Coronary artery (tissue), 2 donors: ENCODE measurements around the gene BANF2.

Experiments
- DNase-seq: peaks from one replicate; pipeline ENCODE4 v3.0.0-alpha.2; 2017; ENCODE audit warnings: low spot score
- H3K27ac ChIP-seq, 2 donors: fragments of 200-600 bp; sonication (generic); one replicate each; pipeline ENCODE4 v1.5.1; 2016 to 2019
- H3K4me3 ChIP-seq: fragments of 200-600 bp; sonication (generic); 2 replicates; pipeline ENCODE4 v1.5.1; 2016; ENCODE audit warnings: mild to moderate bottlenecking, moderate library complexity
- TF ChIP-seq, protein P1 (sequence below): fragments of 200-600 bp; sonication (generic); IDR thresholded peaks from one replicate; pipeline ENCODE4 v1.5.1; 2019; ENCODE audit warnings: antibody characterized with exemption

Gene BANF2

DNA sequence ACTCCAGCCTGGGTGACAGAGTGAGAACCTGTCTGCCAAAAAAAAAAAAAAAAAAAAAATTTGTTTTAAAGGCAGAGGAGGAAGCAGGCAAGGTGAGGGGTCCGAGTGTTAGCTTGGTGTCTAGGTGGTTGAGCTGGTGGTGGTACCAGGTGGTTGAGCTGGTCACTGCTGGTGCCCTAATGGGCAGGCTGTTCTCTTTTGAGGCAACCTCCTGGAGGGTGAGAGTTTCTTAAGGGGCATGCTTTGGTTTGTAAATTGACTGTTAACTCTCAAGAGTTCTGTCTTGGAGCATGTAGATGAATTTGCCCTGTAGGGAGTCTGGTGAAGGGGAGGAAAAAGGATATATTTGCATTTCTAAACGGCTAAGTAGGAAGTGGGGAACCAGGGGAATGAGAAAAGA is 52.7 kb downstream of the BANF2 start:
- Histone ChIP-seq H3K4me3 (no peak overlapping the region), H3K27ac (no peak overlapping the region)
- no peak for DNase-seq
- TF ChIP-seq, protein P1, sequence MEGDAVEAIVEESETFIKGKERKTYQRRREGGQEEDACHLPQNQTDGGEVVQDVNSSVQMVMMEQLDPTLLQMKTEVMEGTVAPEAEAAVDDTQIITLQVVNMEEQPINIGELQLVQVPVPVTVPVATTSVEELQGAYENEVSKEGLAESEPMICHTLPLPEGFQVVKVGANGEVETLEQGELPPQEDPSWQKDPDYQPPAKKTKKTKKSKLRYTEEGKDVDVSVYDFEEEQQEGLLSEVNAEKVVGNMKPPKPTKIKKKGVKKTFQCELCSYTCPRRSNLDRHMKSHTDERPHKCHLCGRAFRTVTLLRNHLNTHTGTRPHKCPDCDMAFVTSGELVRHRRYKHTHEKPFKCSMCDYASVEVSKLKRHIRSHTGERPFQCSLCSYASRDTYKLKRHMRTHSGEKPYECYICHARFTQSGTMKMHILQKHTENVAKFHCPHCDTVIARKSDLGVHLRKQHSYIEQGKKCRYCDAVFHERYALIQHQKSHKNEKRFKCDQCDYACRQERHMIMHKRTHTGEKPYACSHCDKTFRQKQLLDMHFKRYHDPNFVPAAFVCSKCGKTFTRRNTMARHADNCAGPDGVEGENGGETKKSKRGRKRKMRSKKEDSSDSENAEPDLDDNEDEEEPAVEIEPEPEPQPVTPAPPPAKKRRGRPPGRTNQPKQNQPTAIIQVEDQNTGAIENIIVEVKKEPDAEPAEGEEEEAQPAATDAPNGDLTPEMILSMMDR, result no peak

DNA sequence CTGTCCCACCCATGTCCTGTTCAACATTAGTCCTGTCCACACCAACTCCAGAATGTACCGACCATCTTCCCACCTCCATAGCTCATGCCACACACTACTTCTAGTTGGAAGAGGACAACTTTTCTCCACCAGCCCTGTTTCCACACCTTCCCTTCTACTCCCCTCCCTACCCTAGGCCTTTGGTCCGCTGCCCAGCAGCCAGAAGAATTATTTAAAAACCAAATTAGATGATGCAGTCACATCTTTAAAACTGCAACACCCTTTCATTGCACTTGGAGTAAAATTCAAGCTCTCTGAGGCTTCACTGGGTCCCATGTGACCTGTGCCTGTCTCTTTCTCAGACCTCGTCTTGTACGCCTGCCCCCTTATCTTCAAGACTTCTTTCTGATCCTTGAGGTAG is 53.8 kb downstream of the BANF2 start:
- no peak overlapping the region for H3K27ac ChIP-seq
- TF ChIP-seq, protein P1, result no peak
- no peak for DNase-seq
- H3K4me3 ChIP-seq, result no peak overlapping the region

DNA sequence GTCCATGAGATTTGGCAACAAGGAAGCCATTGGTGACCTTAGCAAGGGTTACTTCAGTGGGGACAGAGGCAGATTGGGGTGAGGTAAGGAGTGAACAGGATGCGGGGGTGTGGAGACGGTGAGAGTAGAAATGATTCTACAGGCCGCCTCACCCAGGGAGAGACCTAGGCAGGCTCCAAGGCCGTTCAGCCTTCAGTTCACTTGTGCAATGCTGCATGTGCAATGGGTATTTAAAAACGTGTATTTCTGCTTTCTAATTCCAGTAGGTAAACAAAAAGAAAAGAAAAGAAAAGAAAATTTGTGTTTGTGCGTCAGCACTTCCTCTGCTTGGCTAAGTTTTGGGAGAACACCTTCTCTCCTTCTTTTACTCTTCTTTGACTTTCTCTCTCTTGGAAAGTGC is 56.8 kb downstream of the BANF2 start:
- DNase-seq, result no peak
- Histone ChIP-seq H3K4me3 (no peak overlapping the region), H3K27ac (no peak overlapping the region)
- TF ChIP-seq, protein P1, result no peak

DNA sequence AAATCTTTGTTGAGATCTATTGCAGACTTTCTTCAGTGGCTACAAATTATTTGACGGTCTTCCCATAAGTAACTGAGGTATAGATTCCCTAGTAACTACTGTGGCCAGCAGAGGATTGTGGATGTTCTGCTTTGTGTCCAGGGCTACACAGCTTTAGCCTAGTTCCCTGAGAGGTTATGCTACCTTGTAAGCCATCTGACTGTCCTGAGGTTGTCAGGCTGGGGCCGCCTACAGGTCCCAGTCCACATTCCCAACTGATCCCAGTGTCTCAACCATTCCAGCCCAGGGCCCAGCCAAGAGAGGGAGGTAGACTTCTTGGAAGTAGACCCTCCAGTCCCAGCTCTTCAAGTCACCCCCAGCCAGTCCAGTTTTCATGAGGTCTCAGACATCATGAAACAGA is 57.7 kb downstream of the BANF2 start:
- no peak for DNase-seq
- TF ChIP-seq, protein P1, result no peak
- Histone ChIP-seq H3K27ac (no peak overlapping the region), H3K4me3 (no peak overlapping the region)

DNA sequence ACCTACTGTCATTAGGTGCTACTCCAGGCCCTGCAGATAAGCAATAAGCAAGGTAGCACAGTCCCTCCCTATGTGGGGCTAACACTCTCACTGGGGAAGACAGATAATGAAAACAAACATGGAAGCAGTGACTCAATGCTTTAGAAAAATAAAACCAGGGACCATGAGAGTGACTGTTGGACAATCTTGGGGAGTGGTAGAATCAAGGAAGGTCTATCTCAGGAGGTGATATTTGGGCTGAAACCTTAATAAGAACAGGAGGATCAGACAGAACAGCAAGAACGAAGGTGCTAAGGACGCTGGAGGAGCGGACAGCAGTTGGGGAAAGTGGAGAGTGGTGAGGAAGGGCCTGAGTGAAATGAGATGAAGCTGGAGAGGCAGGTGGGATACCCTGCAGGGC is 58.2 kb downstream of the BANF2 start:
- DNase-seq, result no peak
- TF ChIP-seq, protein P1, result no peak
- H3K27ac ChIP-seq, result no peak overlapping the region
- no peak overlapping the region for H3K4me3 ChIP-seq

DNA sequence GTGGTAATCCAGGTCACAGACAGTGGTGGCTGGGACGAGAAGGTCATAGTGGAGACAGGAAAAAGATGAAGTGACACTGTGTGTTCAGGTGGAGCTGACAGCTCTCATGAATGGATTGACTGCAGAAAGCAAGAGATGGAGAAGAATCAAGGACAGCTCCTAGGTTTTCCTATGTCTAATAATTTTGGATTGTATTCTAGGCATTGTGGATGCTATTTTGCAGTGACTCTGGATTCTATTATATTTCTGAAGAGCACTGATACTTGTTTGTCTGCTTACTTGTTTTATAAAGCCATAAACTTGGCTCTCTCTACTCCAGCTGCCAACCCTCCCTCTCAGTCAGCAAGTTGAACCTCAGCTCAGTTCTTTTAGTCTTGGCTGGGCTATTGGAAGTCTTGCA is 58.7 kb downstream of the BANF2 start:
- TF ChIP-seq, protein P1, result no peak
- Histone ChIP-seq H3K4me3 (no peak overlapping the region), H3K27ac (no peak overlapping the region)
- DNase-seq, result no peak

DNA sequence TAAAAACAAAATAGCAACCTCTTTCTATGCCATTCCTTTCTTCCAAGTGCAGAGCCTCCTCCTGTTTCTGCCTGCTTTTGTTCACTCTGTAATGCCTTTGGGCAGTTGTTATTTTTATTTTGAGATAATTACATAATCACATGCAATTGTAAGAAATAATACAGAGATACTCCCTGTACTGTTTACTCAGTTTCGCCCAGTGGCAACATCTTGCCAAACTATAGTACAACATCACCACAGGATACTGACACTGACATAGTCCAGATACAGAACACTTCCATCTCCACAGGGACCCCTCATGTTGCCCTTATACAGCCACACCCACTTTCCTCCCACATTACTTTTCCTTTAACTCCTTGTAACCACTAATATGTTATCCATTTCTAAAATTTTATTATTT is 59.7 kb downstream of the BANF2 start:
- no peak overlapping the region for H3K4me3 ChIP-seq
- TF ChIP-seq, protein P1, result no peak
- H3K27ac ChIP-seq, result no peak overlapping the region
- no peak for DNase-seq
